ENCODE data around the gene SMOC2. TPM values are rescaled to one million over a fixed set of nuclear protein-coding genes. Genes with fewer than 3 reads are reported as not detected.

SMOC2 gene
- total RNA-seq, 1 experiment from 2014 or later = 0.05 TPM

GRCh38 chr6:168616816-168617765 is 176.1 kb downstream of the SMOC2 start:
- in situ Hi-C loops (cut with HindIII; ENCODE audit: low pct_unique_long_range_greater_than_20kb, low sequenced_read_pairs) = no loop called here
- DNase-seq (ENCODE audit: low read depth, low spot score) = no peak

- DNase-seq (ENCODE audit: low read depth, low spot score) = no peak
- in situ Hi-C loops (cut with HindIII; ENCODE audit: low pct_unique_long_range_greater_than_20kb, low sequenced_read_pairs) = no loop called here
Measured at GRCh38 chr6:168618546-168619315, 177.7 kb downstream of the SMOC2 start.

GRCh38 chr6:168619560-168620314 is 178.8 kb downstream of the SMOC2 start:
- in situ Hi-C loops (cut with HindIII; ENCODE audit: low pct_unique_long_range_greater_than_20kb, low sequenced_read_pairs) = no loop called here
- DNase-seq (ENCODE audit: low read depth, low spot score) = no peak

- no peak for DNase-seq (ENCODE audit: low read depth, low spot score)
- in situ Hi-C loops (cut with HindIII; ENCODE audit: low pct_unique_long_range_greater_than_20kb, low sequenced_read_pairs) = no loop called here
Measured at GRCh38 chr6:168620578-168620977, 179.6 kb downstream of the SMOC2 start.

GRCh38 chr6:168623736-168624135 is 182.8 kb downstream of the SMOC2 start:
- in situ Hi-C loops (cut with HindIII; ENCODE audit: low pct_unique_long_range_greater_than_20kb, low sequenced_read_pairs) = no loop called here
- DNase-seq (ENCODE audit: low read depth, low spot score) = no peak

GRCh38 chr6:168624540-168624939 is 183.6 kb downstream of the SMOC2 start:
- no peak for DNase-seq (ENCODE audit: low read depth, low spot score)
- in situ Hi-C loops (cut with HindIII; ENCODE audit: low pct_unique_long_range_greater_than_20kb, low sequenced_read_pairs) = no loop called here

GRCh38 chr6:168624948-168625347 is 184.0 kb downstream of the SMOC2 start:
- in situ Hi-C loops (cut with HindIII; ENCODE audit: low pct_unique_long_range_greater_than_20kb, low sequenced_read_pairs) = no loop called here
- DNase-seq (ENCODE audit: low read depth, low spot score) = no peak

- in situ Hi-C loops (cut with HindIII; ENCODE audit: low pct_unique_long_range_greater_than_20kb, low sequenced_read_pairs) = no loop called here
- no peak for DNase-seq (ENCODE audit: low read depth, low spot score)
Measured at GRCh38 chr6:168625602-168626001, 184.6 kb downstream of the SMOC2 start.

GRCh38 chr6:168626046-168626602 is 185.1 kb downstream of the SMOC2 start:
- in situ Hi-C loops (cut with HindIII; ENCODE audit: low pct_unique_long_range_greater_than_20kb, low sequenced_read_pairs) = no loop called here
- DNase-seq (ENCODE audit: low read depth, low spot score) = no peak

- DNase-seq (ENCODE audit: low read depth, low spot score) = no peak
- in situ Hi-C loops (cut with HindIII; ENCODE audit: low pct_unique_long_range_greater_than_20kb, low sequenced_read_pairs) = no loop called here
Measured at GRCh38 chr6:168627506-168628175, 186.7 kb downstream of the SMOC2 start.

- in situ Hi-C loops (cut with HindIII; ENCODE audit: low pct_unique_long_range_greater_than_20kb, low sequenced_read_pairs) = no loop called here
Measured at GRCh38 chr6:168628176-168628553, 187.2 kb downstream of the SMOC2 start.

GRCh38 chr6:168628732-168629245 is 187.8 kb downstream of the SMOC2 start:
- in situ Hi-C loops (cut with HindIII; ENCODE audit: low pct_unique_long_range_greater_than_20kb, low sequenced_read_pairs) = no loop called here
- DNase-seq (ENCODE audit: low read depth, low spot score) = no peak

More at GRCh38 chr6:168628176-168628553, 187.2 kb downstream of the SMOC2 start:
- DNase-seq (ENCODE audit: low read depth, low spot score) = no peak

- in situ Hi-C loops (cut with HindIII; ENCODE audit: low pct_unique_long_range_greater_than_20kb, low sequenced_read_pairs) = no loop called here
- no peak for DNase-seq (ENCODE audit: low read depth, low spot score)
Measured at GRCh38 chr6:168631564-168631963, 190.6 kb downstream of the SMOC2 start.

GRCh38 chr6:168632694-168633093 is 191.7 kb downstream of the SMOC2 start:
- DNase-seq (ENCODE audit: low read depth, low spot score) = no peak
- in situ Hi-C loops (cut with HindIII; ENCODE audit: low pct_unique_long_range_greater_than_20kb, low sequenced_read_pairs) = no loop called here

GRCh38 chr6:168634541-168635328 is 193.8 kb downstream of the SMOC2 start:
- no peak for DNase-seq (ENCODE audit: low read depth, low spot score)
- in situ Hi-C loops (cut with HindIII; ENCODE audit: low pct_unique_long_range_greater_than_20kb, low sequenced_read_pairs) = no loop called here

Measured in SK-MEL-5 (cell line).